ENCODE data around the gene LRRC23.

Gene LRRC23

DNA sequence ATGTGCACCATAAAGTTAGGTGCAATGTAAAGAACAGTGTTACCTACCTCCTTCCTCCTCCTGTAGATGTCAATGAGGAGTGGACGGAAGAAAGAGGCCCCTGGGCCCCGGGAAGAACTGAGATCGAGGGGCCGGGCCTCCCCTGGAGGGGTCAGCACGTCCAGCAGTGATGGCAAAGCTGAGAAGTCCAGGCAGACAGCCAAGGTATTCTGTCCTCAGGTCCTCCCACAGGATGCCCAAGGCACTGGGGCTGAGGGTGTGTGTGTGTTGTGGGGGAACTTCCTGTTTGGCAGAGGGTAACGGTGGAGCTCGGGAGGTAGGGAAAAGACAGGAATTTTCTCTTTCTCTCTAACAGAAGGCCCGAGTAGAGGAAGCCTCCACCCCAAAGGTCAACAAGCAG is 29.5 kb downstream of the LRRC23 start:
- Histone ChIP-seq H3K4me1 (ENCODE audit: control insufficient read depth in 1 of 2, insufficient read depth in 2 of 2, low read length in 2 of 2) (peaks cover 16 to 19% of the 10 kb centered on the region in 2 experiments), H3K23ac (ENCODE audit: low read length) (no peak overlapping the region), H4K12ac (ENCODE audit: low read depth, low read length) (peak overlapping the region; percentile 14), H3K36me3 (ENCODE audit: control insufficient read depth in 1 of 2, insufficient read depth in 2 of 2, low read length in 2 of 2) (peaks cover 45 to 49% of the 10 kb centered on the region in 2 experiments), H3K27me3 (ENCODE audit: insufficient read depth, low read length) (no peaks in the 10 kb centered on the region), H2BK120ac (ENCODE audit: insufficient read depth, low read length, poor library complexity) (no peak overlapping the region), H3K4me2 (ENCODE audit: low read length) (no peak overlapping the region), H3K4ac (ENCODE audit: low read depth, low read length) (no peak overlapping the region), H3K79me2 (ENCODE audit: control insufficient read depth, insufficient read depth, low read length, poor library complexity) (peaks cover 17% of the 10 kb centered on the region), H4K91ac (ENCODE audit: low read depth, low read length) (no peak overlapping the region), H2AFZ (ENCODE audit: insufficient read depth, low read length, poor library complexity) (no peak overlapping the region), H2AK5ac (ENCODE audit: low read length) (no peak overlapping the region), H3K9ac (ENCODE audit: low read length) (no peak overlapping the region), H3K4me3 (ENCODE audit: low read depth, low read length) (no peak overlapping the region), H2BK5ac (ENCODE audit: low read depth, low read length, poor library complexity) (no peak overlapping the region), H2BK12ac (ENCODE audit: low read length) (no peak overlapping the region), H3K9me3 (ENCODE audit: insufficient read depth, low read depth, low read length) (no peaks in the 10 kb centered on the region), H3K27ac (ENCODE audit: low read depth, low read length) (no peak overlapping the region), H3K14ac (ENCODE audit: low read length) (no peak overlapping the region), H3K18ac (ENCODE audit: low read length) (no peak overlapping the region), H4K8ac (ENCODE audit: low read depth, low read length) (no peak overlapping the region), H3K79me1 (ENCODE audit: low read length) (peaks cover 11% of the 10 kb centered on the region)
- no CpG with 5 or more reads among the region's 8 CpGs for WGBS (ENCODE audit: extremely low coverage, insufficient coverage, insufficient read length)
- no peak for DNase-seq

DNA sequence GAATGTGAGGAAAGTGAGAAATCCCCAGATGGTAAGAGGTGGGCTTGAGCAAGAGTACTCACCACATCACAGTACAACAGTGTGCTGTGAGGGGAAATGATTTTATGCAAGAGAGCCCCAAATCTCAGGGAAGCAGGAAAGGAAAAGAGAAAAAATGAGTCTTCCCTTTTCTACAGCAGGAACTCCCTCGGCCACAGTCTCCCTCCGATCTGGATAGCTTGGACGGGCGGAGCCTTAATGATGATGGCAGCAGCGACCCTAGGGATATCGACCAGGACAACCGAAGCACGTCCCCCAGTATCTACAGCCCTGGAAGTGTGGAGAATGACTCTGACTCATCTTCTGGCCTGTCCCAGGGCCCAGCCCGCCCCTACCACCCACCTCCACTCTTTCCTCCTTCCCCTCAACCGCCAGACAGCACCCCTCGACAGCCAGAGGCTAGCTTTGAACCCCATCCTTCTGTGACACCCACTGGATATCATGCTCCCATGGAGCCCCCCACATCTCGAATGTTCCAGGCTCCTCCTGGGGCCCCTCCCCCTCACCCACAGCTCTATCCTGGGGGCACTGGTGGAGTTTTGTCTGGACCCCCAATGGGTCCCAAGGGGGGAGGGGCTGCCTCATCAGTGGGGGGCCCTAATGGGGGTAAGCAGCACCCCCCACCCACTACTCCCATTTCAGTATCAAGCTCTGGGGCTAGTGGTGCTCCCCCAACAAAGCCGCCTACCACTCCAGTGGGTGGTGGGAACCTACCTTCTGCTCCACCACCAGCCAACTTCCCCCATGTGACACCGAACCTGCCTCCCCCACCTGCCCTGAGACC is 31.0 kb downstream of the LRRC23 start:
- Histone ChIP-seq H3K79me1 (ENCODE audit: low read length) (peaks cover 8% of the 10 kb centered on the region), H2AK5ac (ENCODE audit: low read length) (no peak overlapping the region), H3K27ac (ENCODE audit: low read depth, low read length) (no peak overlapping the region), H3K27me3 (ENCODE audit: insufficient read depth, low read length) (no peaks in the 10 kb centered on the region), H3K9me3 (ENCODE audit: insufficient read depth, low read depth, low read length) (no peaks in the 10 kb centered on the region), H3K4ac (ENCODE audit: low read depth, low read length) (no peak overlapping the region), H3K14ac (ENCODE audit: low read length) (no peak overlapping the region), H4K12ac (ENCODE audit: low read depth, low read length) (no peak overlapping the region), H3K23ac (ENCODE audit: low read length) (no peak overlapping the region), H3K18ac (ENCODE audit: low read length) (no peak overlapping the region), H3K4me2 (ENCODE audit: low read length) (no peak overlapping the region), H3K4me3 (ENCODE audit: low read depth, low read length) (no peak overlapping the region), H2AFZ (ENCODE audit: insufficient read depth, low read length, poor library complexity) (no peak overlapping the region), H3K79me2 (ENCODE audit: control insufficient read depth, insufficient read depth, low read length, poor library complexity) (peaks cover 8% of the 10 kb centered on the region), H3K9ac (ENCODE audit: low read length) (no peak overlapping the region), H2BK12ac (ENCODE audit: low read length) (no peak overlapping the region), H4K91ac (ENCODE audit: low read depth, low read length) (no peak overlapping the region), H3K36me3 (ENCODE audit: control insufficient read depth in 1 of 2, insufficient read depth in 2 of 2, low read length in 2 of 2) (peaks cover 53 to 61% of the 10 kb centered on the region in 2 experiments), H4K8ac (ENCODE audit: low read depth, low read length) (no peak overlapping the region), H2BK5ac (ENCODE audit: low read depth, low read length, poor library complexity) (no peak overlapping the region), H2BK120ac (ENCODE audit: insufficient read depth, low read length, poor library complexity) (no peak overlapping the region), H3K4me1 (ENCODE audit: control insufficient read depth in 1 of 2, insufficient read depth in 2 of 2, low read length in 2 of 2) (peaks cover 5 to 9% of the 10 kb centered on the region in 2 experiments)
- no peak for DNase-seq
- no CpG with 5 or more reads among the region's 14 CpGs for WGBS (ENCODE audit: extremely low coverage, insufficient coverage, insufficient read length)

DNA sequence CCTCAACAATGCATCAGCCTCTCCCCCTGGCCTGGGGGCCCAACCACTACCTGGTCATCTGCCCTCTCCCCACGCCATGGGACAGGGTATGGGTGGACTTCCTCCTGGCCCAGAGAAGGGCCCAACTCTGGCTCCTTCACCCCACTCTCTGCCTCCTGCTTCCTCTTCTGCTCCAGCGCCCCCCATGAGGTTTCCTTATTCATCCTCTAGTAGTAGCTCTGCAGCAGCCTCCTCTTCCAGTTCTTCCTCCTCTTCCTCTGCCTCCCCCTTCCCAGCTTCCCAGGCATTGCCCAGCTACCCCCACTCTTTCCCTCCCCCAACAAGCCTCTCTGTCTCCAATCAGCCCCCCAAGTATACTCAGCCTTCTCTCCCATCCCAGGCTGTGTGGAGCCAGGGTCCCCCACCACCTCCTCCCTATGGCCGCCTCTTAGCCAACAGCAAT is 31.6 kb downstream of the LRRC23 start:
- H4K91ac ChIP-seq (ENCODE audit: low read depth, low read length) = no peak overlapping the region
- H3K36me3 ChIP-seq (ENCODE audit: control insufficient read depth in 1 of 2, insufficient read depth in 2 of 2, low read length in 2 of 2) = peaks cover 60 to 68% of the 10 kb centered on the region in 2 experiments
- no CpG with 5 or more reads among the region's 3 CpGs for WGBS (ENCODE audit: extremely low coverage, insufficient coverage, insufficient read length)
- H3K23ac ChIP-seq (ENCODE audit: low read length) = no peak overlapping the region
- H2AK5ac ChIP-seq (ENCODE audit: low read length) = no peak overlapping the region
- H3K4me2 ChIP-seq (ENCODE audit: low read length) = no peak overlapping the region
- H2BK12ac ChIP-seq (ENCODE audit: low read length) = no peak overlapping the region
- H3K27ac ChIP-seq (ENCODE audit: low read depth, low read length) = no peak overlapping the region
- H3K9ac ChIP-seq (ENCODE audit: low read length) = no peak overlapping the region
- no peak overlapping the region for H2AFZ ChIP-seq (ENCODE audit: insufficient read depth, low read length, poor library complexity)
- H2BK120ac ChIP-seq (ENCODE audit: insufficient read depth, low read length, poor library complexity) = no peak overlapping the region
- H4K12ac ChIP-seq (ENCODE audit: low read depth, low read length) = no peak overlapping the region
- no peak overlapping the region for H3K18ac ChIP-seq (ENCODE audit: low read length)
- H3K4me3 ChIP-seq (ENCODE audit: low read depth, low read length) = no peak overlapping the region
- no peak overlapping the region for H3K4ac ChIP-seq (ENCODE audit: low read depth, low read length)
- no peak overlapping the region for H3K14ac ChIP-seq (ENCODE audit: low read length)
- H3K4me1 ChIP-seq (ENCODE audit: control insufficient read depth in 1 of 2, insufficient read depth in 2 of 2, low read length in 2 of 2) = peaks cover 5 to 9% of the 10 kb centered on the region in 2 experiments
- H3K27me3 ChIP-seq (ENCODE audit: insufficient read depth, low read length) = no peaks in the 10 kb centered on the region
- no peaks in the 10 kb centered on the region for H3K9me3 ChIP-seq (ENCODE audit: insufficient read depth, low read depth, low read length)
- DNase-seq = no peak
- peaks cover 8% of the 10 kb centered on the region for H3K79me1 ChIP-seq (ENCODE audit: low read length)
- no peak overlapping the region for H2BK5ac ChIP-seq (ENCODE audit: low read depth, low read length, poor library complexity)
- no peak overlapping the region for H4K8ac ChIP-seq (ENCODE audit: low read depth, low read length)
- peaks cover 8% of the 10 kb centered on the region for H3K79me2 ChIP-seq (ENCODE audit: control insufficient read depth, insufficient read depth, low read length, poor library complexity)

DNA sequence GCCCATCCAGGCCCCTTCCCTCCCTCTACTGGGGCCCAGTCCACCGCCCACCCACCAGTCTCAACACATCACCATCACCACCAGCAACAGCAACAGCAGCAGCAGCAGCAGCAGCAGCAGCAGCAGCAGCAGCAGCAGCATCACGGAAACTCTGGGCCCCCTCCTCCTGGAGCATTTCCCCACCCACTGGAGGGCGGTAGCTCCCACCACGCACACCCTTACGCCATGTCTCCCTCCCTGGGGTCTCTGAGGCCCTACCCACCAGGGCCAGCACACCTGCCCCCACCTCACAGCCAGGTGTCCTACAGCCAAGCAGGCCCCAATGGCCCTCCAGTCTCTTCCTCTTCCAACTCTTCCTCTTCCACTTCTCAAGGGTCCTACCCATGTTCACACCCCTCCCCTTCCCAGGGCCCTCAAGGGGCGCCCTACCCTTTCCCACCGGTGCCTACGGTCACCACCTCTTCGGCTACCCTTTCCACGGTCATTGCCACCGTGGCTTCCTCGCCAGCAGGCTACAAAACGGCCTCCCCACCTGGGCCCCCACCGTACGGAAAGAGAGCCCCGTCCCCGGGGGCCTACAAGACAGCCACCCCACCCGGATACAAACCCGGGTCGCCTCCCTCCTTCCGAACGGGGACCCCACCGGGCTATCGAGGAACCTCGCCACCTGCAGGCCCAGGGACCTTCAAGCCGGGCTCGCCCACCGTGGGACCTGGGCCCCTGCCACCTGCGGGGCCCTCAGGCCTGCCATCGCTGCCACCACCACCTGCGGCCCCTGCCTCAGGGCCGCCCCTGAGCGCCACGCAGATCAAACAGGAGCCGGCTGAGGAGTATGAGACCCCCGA is 32.2 kb downstream of the LRRC23 start:
- H3K79me2 ChIP-seq (ENCODE audit: control insufficient read depth, insufficient read depth, low read length, poor library complexity) = peaks cover 8% of the 10 kb centered on the region
- H2BK120ac ChIP-seq (ENCODE audit: insufficient read depth, low read length, poor library complexity) = no peak overlapping the region
- H3K9me3 ChIP-seq (ENCODE audit: insufficient read depth, low read depth, low read length) = no peaks in the 10 kb centered on the region
- H3K4me1 ChIP-seq (ENCODE audit: control insufficient read depth in 1 of 2, insufficient read depth in 2 of 2, low read length in 2 of 2) = peaks cover 5 to 9% of the 10 kb centered on the region in 2 experiments
- no peaks in the 10 kb centered on the region for H3K27me3 ChIP-seq (ENCODE audit: insufficient read depth, low read length)
- no CpG with 5 or more reads among the region's 36 CpGs for WGBS (ENCODE audit: extremely low coverage, insufficient coverage, insufficient read length)
- H2AK5ac ChIP-seq (ENCODE audit: low read length) = no peak overlapping the region
- peak overlapping the region; percentile 46 for H4K12ac ChIP-seq (ENCODE audit: low read depth, low read length)
- H2AFZ ChIP-seq (ENCODE audit: insufficient read depth, low read length, poor library complexity) = no peak overlapping the region
- no peak overlapping the region for H2BK12ac ChIP-seq (ENCODE audit: low read length)
- no peak for DNase-seq
- H3K4ac ChIP-seq (ENCODE audit: low read depth, low read length) = no peak overlapping the region
- H3K27ac ChIP-seq (ENCODE audit: low read depth, low read length) = peak overlapping the region; percentile 70
- peak overlapping the region; percentile 54 for H3K4me3 ChIP-seq (ENCODE audit: low read depth, low read length)
- peaks cover 8% of the 10 kb centered on the region for H3K79me1 ChIP-seq (ENCODE audit: low read length)
- H4K8ac ChIP-seq (ENCODE audit: low read depth, low read length) = peak overlapping the region; percentile 59
- no peak overlapping the region for H3K18ac ChIP-seq (ENCODE audit: low read length)
- H3K9ac ChIP-seq (ENCODE audit: low read length) = no peak overlapping the region
- H3K4me2 ChIP-seq (ENCODE audit: low read length) = peak overlapping the region; percentile 72
- no peak overlapping the region for H3K23ac ChIP-seq (ENCODE audit: low read length)
- no peak overlapping the region for H3K14ac ChIP-seq (ENCODE audit: low read length)
- peaks cover 66 to 74% of the 10 kb centered on the region in 2 experiments for H3K36me3 ChIP-seq (ENCODE audit: control insufficient read depth in 1 of 2, insufficient read depth in 2 of 2, low read length in 2 of 2)
- no peak overlapping the region for H4K91ac ChIP-seq (ENCODE audit: low read depth, low read length)
- H2BK5ac ChIP-seq (ENCODE audit: low read depth, low read length, poor library complexity) = no peak overlapping the region

Measured in trophoblast cell (in vitro differentiated cells and primary cell).